HG03469 (cell line): ENCODE results near the gene RAB17.

ENCODE experiments used
- ATAC-seq: cut with Tn5 transposase; IDR thresholded peaks from one replicate; pipeline ENCODE4 v1.9.1; 2021; ENCODE audit warnings: mild to moderate bottlenecking, moderate library complexity, moderate number of reproducible peaks; ENCODE audit not compliant: unreplicated experiment

Gene RAB17

GRCh38 chr2:237590272-237591140 is at the start of gene RAB17:
RAB17 (minus strand) TSS chr2:237590734; CDS start chr2:237586154, 4,580 bp downstream.
- no peak for ATAC-seq

DNA sequence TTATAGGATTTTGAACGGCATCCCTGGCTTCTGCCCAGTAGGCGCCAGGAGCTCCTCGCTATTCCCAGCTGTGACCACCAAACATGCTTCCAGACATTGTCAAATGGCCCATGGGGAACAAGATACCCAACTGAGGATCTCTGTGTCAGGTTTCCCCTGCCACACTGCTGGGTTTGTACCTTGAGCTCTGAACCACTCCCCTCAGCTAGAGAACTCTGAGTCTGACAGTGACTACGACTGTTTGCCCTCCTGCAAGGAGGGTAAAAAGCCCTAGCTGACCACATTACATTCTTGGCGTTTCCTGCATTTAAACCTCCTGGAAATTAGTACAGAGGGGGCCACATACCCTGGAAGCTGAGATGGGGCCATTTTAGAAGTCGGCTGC is 49.3 kb upstream of the RAB17 start:
- ATAC-seq: no peak

DNA sequence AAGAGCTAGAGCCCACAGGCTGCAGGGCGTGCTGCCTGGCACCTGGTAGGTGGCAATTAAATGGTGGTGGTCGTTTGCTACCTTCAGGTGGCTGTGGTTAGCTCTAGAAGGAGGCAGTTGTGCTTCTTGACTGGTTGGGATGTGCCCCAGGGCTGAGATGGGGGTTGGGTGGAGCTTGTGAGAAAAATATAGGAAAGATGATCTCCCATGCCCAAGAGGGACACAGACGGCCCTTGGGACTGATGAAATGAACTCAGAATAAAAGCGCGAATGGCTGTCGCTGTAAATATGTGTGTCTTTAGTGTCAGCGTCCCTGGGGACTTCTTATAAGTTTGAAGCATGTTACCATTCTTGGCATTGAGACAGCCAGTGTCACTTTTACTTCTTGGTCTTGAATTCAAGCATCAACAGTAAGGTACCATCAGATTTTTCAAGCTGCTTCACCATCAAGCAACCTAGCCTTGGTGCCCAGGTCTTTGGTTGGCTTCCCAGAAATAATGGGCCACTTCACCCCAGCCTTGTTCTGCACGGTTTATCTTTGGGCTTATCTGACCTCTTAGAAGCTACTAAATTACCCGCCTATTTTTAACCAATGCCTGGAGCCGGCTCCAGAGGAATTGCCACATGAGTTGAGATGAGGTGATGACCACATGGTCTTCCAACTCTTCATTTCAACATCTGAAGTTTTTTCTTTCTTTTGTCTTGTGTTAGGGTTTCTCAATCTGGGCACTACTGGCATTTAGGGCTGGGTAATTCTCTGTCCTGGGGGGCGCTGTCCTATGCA is 48.7 kb upstream of the RAB17 start:
- no peak for ATAC-seq

DNA sequence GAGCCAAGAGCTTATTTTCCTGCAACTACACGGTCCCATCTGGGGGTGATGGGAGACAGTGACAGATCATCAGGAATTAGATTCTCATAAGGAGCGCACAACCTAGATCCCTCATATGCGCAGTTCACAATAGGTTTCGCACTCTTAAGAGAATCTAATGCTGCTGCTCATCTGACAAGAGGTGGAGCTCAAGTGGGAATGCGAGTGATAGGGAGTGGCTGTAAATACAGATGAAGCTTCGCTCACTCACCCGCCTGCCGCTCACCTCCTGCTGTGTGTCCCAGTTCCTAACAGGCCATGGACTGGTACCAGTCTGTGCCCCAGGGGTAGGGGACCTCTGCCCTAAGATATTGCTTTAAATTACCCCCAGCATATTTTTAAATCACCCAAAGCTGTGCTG is 47.6 kb upstream of the RAB17 start:
- no peak for ATAC-seq

GRCh38 chr2:237637429-237638135 is 47.0 kb upstream of the RAB17 start:
- ATAC-seq: no peak

GRCh38 chr2:237636578-237636977 is 46.0 kb upstream of the RAB17 start:
- ATAC-seq: no peak

DNA sequence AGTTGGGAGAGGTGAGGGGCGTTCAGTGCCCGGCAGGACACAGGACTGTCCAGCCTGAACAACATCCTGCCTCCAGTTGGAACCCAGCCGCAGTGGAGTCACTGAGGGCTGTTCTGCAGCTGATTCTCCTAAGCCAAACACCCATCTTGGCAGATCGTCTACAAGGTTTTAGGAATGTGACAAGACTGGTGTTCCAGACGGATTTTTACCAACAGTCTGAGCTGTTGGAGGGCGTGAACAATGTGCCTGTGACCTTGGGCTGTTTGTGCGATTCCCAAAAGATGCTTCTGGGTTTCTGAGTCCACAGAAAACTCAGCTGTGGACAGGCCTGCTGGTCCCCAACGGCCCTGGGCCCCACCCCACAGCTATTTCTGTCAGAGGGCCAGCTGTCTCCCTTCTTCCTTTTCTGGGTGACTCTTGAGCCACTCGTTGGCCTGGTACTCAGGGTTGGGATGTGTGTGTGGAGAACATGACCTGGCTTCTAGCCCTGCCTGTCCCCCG is 42.6 kb upstream of the RAB17 start:
- no peak for ATAC-seq

- ATAC-seq: no peak
These were observed 41.5 kb upstream of the RAB17 start for GRCh38 chr2:237631801-237632585.

- no peak for ATAC-seq
These were observed 40.7 kb upstream of the RAB17 start for GRCh38 chr2:237631007-237631785.

- no peak for ATAC-seq
These were observed 39.9 kb upstream of the RAB17 start for GRCh38 chr2:237630216-237631000.

DNA sequence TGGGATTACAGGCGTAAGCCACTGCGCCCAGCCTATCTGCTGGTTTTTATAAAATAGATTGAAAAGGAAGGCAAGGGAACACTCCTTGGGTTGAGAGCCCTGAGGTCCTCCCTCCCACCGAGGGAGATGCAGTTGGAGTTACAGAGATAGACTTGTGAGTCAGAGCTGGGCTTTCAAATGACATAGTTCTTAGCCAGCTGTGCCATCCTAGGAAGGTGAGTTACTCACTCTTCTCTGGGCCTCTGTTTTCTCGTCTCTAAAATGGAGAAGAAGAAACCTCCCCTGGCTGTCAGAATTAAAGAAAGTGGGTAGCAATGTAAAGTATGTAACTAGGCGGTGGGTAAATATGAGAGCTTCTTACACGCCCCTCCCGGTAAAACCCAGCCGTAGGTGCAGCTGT is 39.2 kb upstream of the RAB17 start:
- no peak for ATAC-seq

GRCh38 chr2:237629188-237629534 is 38.6 kb upstream of the RAB17 start:
- no peak for ATAC-seq

DNA sequence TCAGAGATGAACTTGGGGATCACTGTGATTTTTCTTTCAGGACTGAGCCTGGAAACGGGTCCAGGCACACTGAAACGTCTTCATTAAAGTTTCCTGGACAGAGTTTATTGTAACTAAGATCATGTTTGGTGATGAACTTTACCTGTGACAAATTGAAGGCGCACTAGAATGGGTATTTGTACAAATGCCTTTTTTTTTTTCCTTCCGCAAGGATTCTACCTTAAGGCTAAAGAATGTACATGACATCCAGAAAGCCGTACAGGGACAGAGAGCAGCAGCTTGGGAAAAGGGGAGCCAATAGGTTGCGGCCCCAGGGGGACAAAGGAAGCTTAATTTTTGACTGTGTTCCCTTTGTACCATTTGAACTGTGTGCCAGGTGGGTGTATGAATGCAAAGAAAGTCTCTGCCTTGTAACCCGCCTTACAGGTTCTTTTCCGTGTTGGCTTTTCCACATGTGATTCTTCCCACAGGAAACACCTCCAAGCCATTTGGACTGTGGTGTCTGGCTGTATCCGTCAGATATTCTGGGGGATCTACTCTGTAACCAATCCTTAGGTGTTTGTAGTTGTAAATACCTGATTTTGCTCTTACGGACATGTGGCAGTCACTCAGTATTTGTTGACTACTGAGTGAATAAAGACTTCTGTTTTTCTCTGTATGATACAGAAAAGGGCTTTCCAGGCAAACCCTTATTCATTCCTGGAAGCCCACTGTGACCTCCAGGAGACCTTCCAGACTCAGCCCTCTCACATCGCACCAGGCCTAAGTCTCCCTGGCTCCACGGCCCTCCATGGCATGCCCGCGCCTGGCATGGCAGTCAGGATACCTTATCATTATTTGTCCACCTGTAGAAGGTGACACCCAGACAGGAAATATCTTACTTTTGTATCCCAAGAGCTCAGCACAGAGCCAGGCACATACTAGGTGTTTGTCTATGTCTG is 38.0 kb upstream of the RAB17 start:
- ATAC-seq: no peak

- no peak for ATAC-seq
These were observed 37.1 kb upstream of the RAB17 start, which contains the start of gene LRRFIP1 for GRCh38 chr2:237627441-237628246. LRRFIP1 (plus strand) TSS chr2:237627587; CDS start chr2:237627645, 58 bp downstream.

- ATAC-seq: no peak
These were observed 36.4 kb upstream of the RAB17 start for GRCh38 chr2:237626813-237627440.

GRCh38 chr2:237625777-237626176 is 35.2 kb upstream of the RAB17 start:
- ATAC-seq: no peak
